GM13976 (cell line): ENCODE results near the gene CIB4.

Source experiments
- DNase-seq: peaks from one replicate; pipeline ENCODE4 v3.0.0; 2012; ENCODE audit warnings: low spot score
- CTCF ChIP-seq: IDR thresholded peaks from 2 replicates; pipeline ENCODE4 v1.5.1; 2012; ENCODE audit warnings: borderline replicate concordance, mild to moderate bottlenecking; ENCODE audit not compliant: insufficient read depth; ENCODE audit errors: extremely low read depth, missing control alignments, control extremely low read depth
- in situ Hi-C: fragments of 300-500 bp; cut with MboI; formaldehyde crosslinking; loops from one replicate; pipeline ENCODE4 v1.12.0; 2022; ENCODE audit warnings: low sequenced_read_pairs, mixed read lengths, inconsistent platforms; ENCODE audit not compliant: unreplicated experiment

CIB4 gene

GRCh38 chr2:26585966-26586365 lies 55.2 kb downstream of the CIB4 start:
- in situ Hi-C loops = no loop called here
- DNase-seq = no peak
- no peak for TF ChIP-seq CTCF

GRCh38 chr2:26585100-26585499 lies 56.1 kb downstream of the CIB4 start:
- TF ChIP-seq CTCF = no peak
- in situ Hi-C loops = no loop called here
- no peak for DNase-seq

- no peak for TF ChIP-seq CTCF
- in situ Hi-C loops = no loop called here
- no peak for DNase-seq
Observed at GRCh38 chr2:26584656-26585055, 56.5 kb downstream of the CIB4 start.

GRCh38 chr2:26584191-26584590 lies 57.0 kb downstream of the CIB4 start:
- in situ Hi-C loops = no loop called here

GRCh38 chr2:26583381-26583911 lies 57.7 kb downstream of the CIB4 start:
- TF ChIP-seq CTCF = no peak
- in situ Hi-C loops = no loop called here
- no peak for DNase-seq

More at GRCh38 chr2:26584191-26584590, 57.0 kb downstream of the CIB4 start:
- TF ChIP-seq CTCF = no peak
- no peak for DNase-seq

GRCh38 chr2:26582890-26583289 lies 58.3 kb downstream of the CIB4 start:
- DNase-seq = no peak
- in situ Hi-C loops = no loop called here
- TF ChIP-seq CTCF = no peak
